ENCODE data around the gene PER1. TPM values are rescaled to one million over a fixed set of nuclear protein-coding genes. Genes with fewer than 3 reads are reported as not detected.
A peak's percentile ranks its signal among the peaks of the same experiment; 100 is the strongest.

PER1 gene
- total and polyA plus RNA-seq, 2 of the 13 experiments (the other 11 are each of a cell fraction or from before 2014, with no cell fraction given): 2.6 to 3.6 TPM

DNA sequence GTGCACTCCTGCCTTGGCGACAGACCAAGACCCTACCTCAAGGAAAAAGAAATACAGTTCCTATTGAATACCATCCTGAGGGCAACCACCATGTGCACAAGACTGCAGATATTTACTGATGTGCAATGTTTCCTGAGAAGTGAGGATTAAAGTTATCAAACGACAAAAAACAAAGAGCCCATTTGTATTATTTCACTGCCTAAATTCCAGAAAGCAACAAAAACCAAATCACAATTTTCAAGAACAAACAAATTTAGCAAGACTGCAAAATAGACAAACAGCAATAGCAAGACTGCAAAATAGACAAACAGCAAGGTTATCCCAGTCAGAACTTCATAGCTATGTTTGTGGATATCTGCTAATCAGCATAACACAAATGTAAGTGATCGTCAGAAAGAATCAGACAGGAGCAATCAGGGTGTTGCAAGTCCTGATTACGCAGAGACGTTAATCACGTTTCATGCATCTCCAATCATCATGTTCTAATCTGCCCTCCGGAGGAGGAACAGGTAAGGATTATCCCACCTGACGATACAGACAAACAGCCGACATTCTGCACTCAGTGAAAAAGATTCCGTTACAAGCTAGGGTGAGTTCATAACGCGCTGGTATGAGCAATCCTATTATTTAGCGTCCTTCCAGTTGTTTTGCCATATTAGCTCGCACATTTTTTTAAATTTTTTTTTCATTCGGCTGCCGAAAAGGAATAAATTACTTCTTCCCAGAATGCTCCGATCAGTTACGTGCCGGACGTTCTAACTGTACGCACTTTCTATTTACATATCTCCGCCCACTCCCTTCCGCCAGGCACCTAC is 21.1 kb upstream of the PER1 start (continued):
- no peak for TF ChIP-seq NPAS2 (CRISPR knock-in tag; IDR thresholded peaks at IDR 0.05; ENCODE audit: borderline replicate concordance)
- peak; percentile 93; the same call in 1 of the 2 replicates for TF ChIP-seq ZNF607 (CRISPR knock-in tag; IDR thresholded peaks at IDR 0.05; ENCODE audit: borderline replicate concordance)
- peak; percentile 59; the same call in 1 of the 2 replicates for TF ChIP-seq FOSL1 (CRISPR knock-in tag; IDR thresholded peaks at IDR 0.05; ENCODE audit: borderline replicate concordance)
- no peak for TF ChIP-seq KDM1A (CRISPR knock-in tag; IDR thresholded peaks at IDR 0.05)
- TF ChIP-seq, protein P1, sequence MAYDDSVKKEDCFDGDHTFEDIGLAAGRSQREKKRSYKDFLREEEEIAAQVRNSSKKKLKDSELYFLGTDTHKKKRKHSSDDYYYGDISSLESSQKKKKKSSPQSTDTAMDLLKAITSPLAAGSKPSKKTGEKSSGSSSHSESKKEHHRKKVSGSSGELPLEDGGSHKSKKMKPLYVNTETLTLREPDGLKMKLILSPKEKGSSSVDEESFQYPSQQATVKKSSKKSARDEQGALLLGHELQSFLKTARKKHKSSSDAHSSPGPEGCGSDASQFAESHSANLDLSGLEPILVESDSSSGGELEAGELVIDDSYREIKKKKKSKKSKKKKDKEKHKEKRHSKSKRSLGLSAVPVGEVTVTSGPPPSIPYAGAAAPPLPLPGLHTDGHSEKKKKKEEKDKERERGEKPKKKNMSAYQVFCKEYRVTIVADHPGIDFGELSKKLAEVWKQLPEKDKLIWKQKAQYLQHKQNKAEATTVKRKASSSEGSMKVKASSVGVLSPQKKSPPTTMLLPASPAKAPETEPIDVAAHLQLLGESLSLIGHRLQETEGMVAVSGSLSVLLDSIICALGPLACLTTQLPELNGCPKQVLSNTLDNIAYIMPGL (CRISPR knock-in tag; IDR thresholded peaks at IDR 0.05; ENCODE audit: borderline replicate concordance in 1 of 2, low read depth in 1 of 2): peak; percentile 78 to 96
- peak; percentile 57; the same call in 1 of the 2 replicates for TF ChIP-seq ZNF670 (CRISPR knock-in tag; IDR thresholded peaks at IDR 0.05; ENCODE audit: borderline replicate concordance)
- TF ChIP-seq PAWR (CRISPR knock-in tag; IDR thresholded peaks at IDR 0.05; ENCODE audit: borderline replicate concordance): no peak
- TF ChIP-seq ZNF772 (CRISPR knock-in tag; IDR thresholded peaks at IDR 0.05): peak; percentile 73
- TF ChIP-seq, protein P2, sequence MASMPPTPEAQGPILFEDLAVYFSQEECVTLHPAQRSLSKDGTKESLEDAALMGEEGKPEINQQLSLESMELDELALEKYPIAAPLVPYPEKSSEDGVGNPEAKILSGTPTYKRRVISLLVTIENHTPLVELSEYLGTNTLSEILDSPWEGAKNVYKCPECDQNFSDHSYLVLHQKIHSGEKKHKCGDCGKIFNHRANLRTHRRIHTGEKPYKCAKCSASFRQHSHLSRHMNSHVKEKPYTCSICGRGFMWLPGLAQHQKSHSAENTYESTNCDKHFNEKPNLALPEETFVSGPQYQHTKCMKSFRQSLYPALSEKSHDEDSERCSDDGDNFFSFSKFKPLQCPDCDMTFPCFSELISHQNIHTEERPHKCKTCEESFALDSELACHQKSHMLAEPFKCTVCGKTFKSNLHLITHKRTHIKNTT (CRISPR knock-in tag; IDR thresholded peaks at IDR 0.05): peak; percentile 98; the same call in 1 of the 2 replicates
- TF ChIP-seq CENPX (CRISPR knock-in tag; IDR thresholded peaks at IDR 0.05): no peak
- peak; percentile 89 for TF ChIP-seq SIX4 (CRISPR knock-in tag; IDR thresholded peaks at IDR 0.05)
- TF ChIP-seq SMARCE1 (IDR thresholded peaks at IDR 0.05; ENCODE audit: borderline replicate concordance): no peak
- TF ChIP-seq, protein P3, sequence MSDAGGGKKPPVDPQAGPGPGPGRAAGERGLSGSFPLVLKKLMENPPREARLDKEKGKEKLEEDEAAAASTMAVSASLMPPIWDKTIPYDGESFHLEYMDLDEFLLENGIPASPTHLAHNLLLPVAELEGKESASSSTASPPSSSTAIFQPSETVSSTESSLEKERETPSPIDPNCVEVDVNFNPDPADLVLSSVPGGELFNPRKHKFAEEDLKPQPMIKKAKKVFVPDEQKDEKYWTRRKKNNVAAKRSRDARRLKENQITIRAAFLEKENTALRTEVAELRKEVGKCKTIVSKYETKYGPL (CRISPR knock-in tag; IDR thresholded peaks at IDR 0.05): peak; percentile 83; the same call in 1 of the 2 replicates
- TF ChIP-seq, protein P4, sequence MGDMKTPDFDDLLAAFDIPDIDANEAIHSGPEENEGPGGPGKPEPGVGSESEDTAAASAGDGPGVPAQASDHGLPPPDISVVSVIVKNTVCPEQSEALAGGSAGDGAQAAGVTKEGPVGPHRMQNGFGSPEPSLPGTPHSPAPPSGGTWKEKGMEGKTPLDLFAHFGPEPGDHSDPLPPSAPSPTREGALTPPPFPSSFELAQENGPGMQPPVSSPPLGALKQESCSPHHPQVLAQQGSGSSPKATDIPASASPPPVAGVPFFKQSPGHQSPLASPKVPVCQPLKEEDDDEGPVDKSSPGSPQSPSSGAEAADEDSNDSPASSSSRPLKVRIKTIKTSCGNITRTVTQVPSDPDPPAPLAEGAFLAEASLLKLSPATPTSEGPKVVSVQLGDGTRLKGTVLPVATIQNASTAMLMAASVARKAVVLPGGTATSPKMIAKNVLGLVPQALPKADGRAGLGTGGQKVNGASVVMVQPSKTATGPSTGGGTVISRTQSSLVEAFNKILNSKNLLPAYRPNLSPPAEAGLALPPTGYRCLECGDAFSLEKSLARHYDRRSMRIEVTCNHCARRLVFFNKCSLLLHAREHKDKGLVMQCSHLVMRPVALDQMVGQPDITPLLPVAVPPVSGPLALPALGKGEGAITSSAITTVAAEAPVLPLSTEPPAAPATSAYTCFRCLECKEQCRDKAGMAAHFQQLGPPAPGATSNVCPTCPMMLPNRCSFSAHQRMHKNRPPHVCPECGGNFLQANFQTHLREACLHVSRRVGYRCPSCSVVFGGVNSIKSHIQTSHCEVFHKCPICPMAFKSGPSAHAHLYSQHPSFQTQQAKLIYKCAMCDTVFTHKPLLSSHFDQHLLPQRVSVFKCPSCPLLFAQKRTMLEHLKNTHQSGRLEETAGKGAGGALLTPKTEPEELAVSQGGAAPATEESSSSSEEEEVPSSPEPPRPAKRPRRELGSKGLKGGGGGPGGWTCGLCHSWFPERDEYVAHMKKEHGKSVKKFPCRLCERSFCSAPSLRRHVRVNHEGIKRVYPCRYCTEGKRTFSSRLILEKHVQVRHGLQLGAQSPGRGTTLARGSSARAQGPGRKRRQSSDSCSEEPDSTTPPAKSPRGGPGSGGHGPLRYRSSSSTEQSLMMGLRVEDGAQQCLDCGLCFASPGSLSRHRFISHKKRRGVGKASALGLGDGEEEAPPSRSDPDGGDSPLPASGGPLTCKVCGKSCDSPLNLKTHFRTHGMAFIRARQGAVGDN (CRISPR knock-in tag; IDR thresholded peaks at IDR 0.05): no peak
- TF ChIP-seq, protein P5, sequence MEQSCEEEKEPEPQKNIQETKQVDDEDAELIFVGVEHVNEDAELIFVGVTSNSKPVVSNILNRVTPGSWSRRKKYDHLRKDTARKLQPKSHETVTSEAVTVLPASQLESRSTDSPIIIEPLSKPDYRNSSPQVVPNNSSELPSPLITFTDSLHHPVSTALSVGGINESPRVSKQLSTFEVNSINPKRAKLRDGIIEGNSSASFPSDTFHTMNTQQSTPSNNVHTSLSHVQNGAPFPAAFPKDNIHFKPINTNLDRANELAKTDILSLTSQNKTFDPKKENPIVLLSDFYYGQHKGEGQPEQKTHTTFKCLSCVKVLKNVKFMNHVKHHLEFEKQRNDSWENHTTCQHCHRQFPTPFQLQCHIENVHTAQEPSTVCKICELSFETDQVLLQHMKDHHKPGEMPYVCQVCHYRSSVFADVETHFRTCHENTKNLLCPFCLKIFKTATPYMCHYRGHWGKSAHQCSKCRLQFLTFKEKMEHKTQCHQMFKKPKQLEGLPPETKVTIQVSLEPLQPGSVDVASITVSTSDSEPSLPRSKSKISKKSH (CRISPR knock-in tag; IDR thresholded peaks at IDR 0.05; ENCODE audit: borderline replicate concordance): no peak
- TF ChIP-seq ZNF30 (CRISPR knock-in tag; IDR thresholded peaks at IDR 0.05): no peak
- TF ChIP-seq MED13 (CRISPR knock-in tag; IDR thresholded peaks at IDR 0.05): peak; percentile 96
- peak; percentile 97 for TF ChIP-seq MBD4 (IDR thresholded peaks at IDR 0.05; ENCODE audit: borderline replicate concordance, low read length)

Measured in HepG2 (cell line).